Lower leg skin (tissue), 4 donors: ENCODE data around the gene RAD51. TPM values are rescaled to one million over a fixed set of nuclear protein-coding genes. Genes with fewer than 3 reads are reported as not detected.
"Not testable (repeated sequence)": the region's sequence is repeated elsewhere in the genome, so short reads cannot be mapped to it uniquely, and the experiment has no call there.

ENCODE experiments used
- DNase-seq, 2 donors: peaks; one replicate each; pipeline ENCODE4 v3.0.0-alpha.2; 2019; ENCODE audit warnings: low spot score in 2 of 2
- H3K4me3 ChIP-seq: fragments of 200-600 bp; sonication (generic); 2 replicates; pipeline ENCODE4 v1.5.1; 2017; ENCODE audit warnings: mild to moderate bottlenecking, low read depth; ENCODE audit not compliant: poor library complexity, severe bottlenecking
- POLR2A ChIP-seq, 2 donors: fragments of 450-650 bp; IDR thresholded peaks; one replicate each; pipeline ENCODE4 v1.6.1; 2016 to 2017; ENCODE audit warnings: antibody characterized with exemption in 2 of 2, mild to moderate bottlenecking in 1 of 2, moderate library complexity in 1 of 2
- WGBS, 2 donors: methylation state at CpG; one replicate each; pipeline ENCODE4 v1.1.5; 2018; 5-methylcytosine and 5-hydroxymethylcytosine counted together
- intact Hi-C: fragments of 100-400 bp; cut with DNase I; formaldehyde crosslinking; loops from one replicate; pipeline ENCODE4 v1.15.0; 2023; ENCODE audit warnings: low total_unique reads
- total RNA-seq, 4 donors: library from RNA; depleted of rRNA; stranded (reverse); fragments of >200 nt; gene quantifications; one replicate each; pipeline ENCODE4 v1.1.0, GENCODE V29; 2016
- TF ChIP-seq, protein P1 (sequence below), 3 donors: fragments of 450-650 bp; IDR thresholded peaks; one replicate each; pipeline ENCODE4 v1.5.1; 2016; ENCODE audit warnings: antibody characterized with exemption in 3 of 3, mild to moderate bottlenecking in 3 of 3, moderate library complexity in 2 of 3

Gene RAD51
- total RNA-seq, 4 donors from 2014 or later, result 0.46 to 1.4 (median 0.68) TPM

DNA sequence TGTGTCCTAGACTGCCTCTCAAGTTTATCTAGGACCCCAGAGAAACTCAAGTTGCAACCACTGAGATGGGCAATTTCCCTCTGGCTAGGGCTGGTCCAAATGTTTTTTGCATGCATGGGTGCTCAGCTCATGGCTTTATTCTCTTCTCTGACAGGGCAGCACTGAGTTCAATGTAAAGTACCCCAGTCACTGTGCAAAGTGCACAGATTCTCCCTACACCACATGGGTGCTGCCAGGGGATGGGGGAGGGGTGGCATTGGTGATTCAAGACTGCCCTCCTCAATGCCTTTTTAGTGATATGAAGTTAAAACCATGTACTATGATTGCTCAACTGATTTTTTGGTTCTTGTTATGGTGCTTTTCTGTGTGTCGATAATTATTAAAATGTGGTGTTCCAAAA is 14.8 kb upstream of the RAD51 start:
- no peak overlapping the region for H3K4me3 ChIP-seq
- TF ChIP-seq POLR2A (IDR thresholded peaks at IDR 0.05), result no peak
- TF ChIP-seq, protein P1, sequence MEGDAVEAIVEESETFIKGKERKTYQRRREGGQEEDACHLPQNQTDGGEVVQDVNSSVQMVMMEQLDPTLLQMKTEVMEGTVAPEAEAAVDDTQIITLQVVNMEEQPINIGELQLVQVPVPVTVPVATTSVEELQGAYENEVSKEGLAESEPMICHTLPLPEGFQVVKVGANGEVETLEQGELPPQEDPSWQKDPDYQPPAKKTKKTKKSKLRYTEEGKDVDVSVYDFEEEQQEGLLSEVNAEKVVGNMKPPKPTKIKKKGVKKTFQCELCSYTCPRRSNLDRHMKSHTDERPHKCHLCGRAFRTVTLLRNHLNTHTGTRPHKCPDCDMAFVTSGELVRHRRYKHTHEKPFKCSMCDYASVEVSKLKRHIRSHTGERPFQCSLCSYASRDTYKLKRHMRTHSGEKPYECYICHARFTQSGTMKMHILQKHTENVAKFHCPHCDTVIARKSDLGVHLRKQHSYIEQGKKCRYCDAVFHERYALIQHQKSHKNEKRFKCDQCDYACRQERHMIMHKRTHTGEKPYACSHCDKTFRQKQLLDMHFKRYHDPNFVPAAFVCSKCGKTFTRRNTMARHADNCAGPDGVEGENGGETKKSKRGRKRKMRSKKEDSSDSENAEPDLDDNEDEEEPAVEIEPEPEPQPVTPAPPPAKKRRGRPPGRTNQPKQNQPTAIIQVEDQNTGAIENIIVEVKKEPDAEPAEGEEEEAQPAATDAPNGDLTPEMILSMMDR (IDR thresholded peaks at IDR 0.05), result no peak
- DNase-seq, result no peak
- intact Hi-C loops, result no loop called here
- 88 to 94% methylated on average over 1 of the region's 1 CpG for WGBS, 2 donors

DNA sequence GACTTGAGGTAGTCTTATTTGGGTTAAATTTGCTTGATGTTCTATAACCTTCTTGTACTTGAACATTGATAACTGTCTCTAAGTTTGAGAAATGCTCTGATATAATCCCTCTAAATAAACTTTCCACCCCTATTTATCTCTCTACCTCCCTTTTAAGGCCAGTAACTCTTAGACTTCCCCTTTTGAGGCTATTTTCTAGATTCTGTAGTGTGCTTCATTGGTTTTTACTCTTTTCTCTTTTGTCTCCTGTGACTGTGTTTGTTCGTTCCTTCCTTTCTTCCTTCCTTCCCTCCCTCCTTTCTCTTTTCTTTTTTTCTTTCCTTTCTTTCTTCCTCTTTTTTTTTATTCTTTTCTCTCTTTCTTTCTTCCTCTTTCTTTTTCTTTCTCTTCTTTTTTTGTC is 14.0 kb upstream of the RAD51 start:
- 57 to 68% methylated on average over 1 of the region's 1 CpG for WGBS, 2 donors
- intact Hi-C loops, DNase-seq, H3K4me3 ChIP-seq: not testable (repeated sequence)

DNA sequence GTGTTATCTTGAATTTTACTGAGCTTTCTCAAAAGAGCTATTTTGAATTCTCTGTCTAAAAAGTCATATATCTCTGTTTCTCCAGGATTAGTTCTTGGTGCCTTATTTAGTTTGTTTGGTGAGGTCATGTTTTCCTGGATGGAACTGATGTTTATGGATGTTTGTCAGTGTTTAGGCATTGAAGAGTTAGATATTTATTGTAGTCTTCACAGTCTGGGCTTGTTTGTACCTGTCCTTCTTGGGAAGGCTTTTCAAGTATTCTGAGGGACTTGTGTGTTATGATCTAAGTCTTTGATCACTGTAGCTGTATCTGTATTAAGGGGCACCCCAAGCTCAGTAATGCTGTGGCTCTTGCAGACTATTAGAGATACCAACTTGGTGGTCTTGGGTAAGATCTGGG is 10.6 kb upstream of the RAD51 start:
- intact Hi-C loops, result no loop called here

DNA sequence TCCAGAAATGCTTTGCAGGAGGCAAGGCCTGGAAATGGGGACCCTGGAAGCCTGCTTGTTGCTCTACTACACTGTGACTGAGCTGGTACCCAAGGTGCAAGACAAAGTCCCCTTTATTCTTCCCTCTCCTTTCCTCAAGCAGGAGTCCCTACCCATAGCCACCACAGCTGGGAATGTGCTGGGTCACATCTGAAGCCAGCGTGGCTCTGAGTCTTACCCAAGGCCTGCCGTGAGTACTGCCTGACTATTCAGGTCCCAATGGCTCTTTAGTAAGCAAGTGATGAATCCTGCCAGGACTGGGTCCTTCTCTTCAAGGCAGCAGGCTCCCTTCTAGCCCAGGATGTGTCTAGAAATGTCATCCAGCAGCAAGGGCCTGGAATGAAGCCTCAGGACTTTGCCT is 9.6 kb upstream of the RAD51 start:
- WGBS, 2 donors, result 78 to 82% methylated on average over 2 of the region's 2 CpGs
- intact Hi-C loops, result no loop called here
- TF ChIP-seq, protein P1 (IDR thresholded peaks at IDR 0.05), result no peak
- no peak for TF ChIP-seq POLR2A (IDR thresholded peaks at IDR 0.05)
- H3K4me3 ChIP-seq, result no peak overlapping the region
- DNase-seq, result no peak

More for the DNA sequence above, 10.6 kb upstream of the RAD51 start:
- TF ChIP-seq POLR2A (IDR thresholded peaks at IDR 0.05), result no peak
- TF ChIP-seq, protein P1 (IDR thresholded peaks at IDR 0.05), result no peak
- no peak for DNase-seq
- no peak overlapping the region for H3K4me3 ChIP-seq

DNA sequence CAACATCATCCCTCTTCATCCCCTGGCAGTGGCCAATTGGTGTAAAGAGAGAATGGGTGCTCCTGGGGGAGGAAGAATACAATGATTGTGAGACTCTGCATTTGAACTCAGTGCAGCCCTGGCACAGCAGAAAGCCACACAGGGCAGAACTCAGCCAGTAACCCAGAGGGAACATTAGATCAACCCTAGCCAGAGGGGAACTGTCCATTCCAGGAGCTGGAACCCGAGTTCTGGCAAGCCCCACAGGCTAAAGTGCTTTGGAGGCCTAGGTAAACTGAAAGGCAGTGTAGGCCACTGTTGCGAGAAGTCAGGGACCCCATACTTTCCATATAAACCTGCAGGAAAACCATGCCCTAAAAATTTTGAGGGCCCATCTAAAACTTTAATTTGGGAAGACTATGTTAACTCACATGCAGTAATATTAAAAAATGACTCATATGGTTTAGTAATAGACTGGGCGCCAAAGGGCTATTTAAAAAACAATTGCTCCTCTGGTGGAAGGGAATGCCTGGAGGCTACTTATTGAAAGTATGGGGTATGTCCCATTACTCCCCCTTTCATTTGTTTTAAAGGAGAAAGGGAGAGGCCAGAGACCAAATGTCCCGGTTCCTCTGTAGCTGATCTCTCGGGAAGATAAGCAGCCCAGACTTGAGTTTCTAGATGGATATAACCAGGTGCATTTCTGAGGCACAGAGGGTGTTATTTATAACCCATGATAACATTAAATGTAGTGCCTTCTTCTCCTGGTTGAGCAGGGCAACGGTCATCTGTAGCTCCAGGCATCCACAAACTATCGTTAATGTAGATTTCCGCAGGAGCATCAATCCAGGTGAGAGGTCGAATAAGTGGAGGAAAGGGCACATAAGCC is 5.8 kb upstream of the RAD51 start:
- WGBS, 2 donors, result 81 to 83% methylated on average over 9 of the region's 9 CpGs
- TF ChIP-seq, protein P1 (IDR thresholded peaks at IDR 0.05), result no peak
- no peak for TF ChIP-seq POLR2A (IDR thresholded peaks at IDR 0.05)
- intact Hi-C loops, result no loop called here
- no peak overlapping the region for H3K4me3 ChIP-seq
- DNase-seq, result no peak

DNA sequence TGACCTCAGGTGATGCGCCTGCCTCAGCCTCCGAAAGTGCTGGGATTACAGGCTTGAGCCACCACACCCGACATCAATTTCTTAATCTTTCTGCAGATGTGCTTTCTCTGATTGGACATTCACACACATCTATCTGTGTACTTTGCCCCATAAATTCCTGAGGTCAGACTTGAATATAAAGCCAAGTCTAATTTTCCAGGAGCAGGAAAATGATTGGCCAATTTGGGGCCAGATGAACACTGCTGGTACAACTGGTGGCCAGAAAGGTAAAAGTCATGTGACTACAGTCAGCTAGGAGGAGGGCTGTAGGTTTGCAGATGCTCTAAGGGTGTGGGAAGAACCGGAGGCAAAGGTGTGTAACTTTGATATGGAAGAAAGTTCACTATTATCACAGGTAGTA is 3.2 kb upstream of the RAD51 start:
- DNase-seq, result no peak
- intact Hi-C loops, result loop anchor here (5.0 kb wide), 1 partner anchor 1116 kb away; no protein-coding TSS in a partner anchor
- H3K4me3 ChIP-seq, result no peak overlapping the region
- WGBS, 2 donors, result 86 to 88% methylated on average over 4 of the region's 4 CpGs
- TF ChIP-seq, protein P1 (IDR thresholded peaks at IDR 0.05), result no peak
